Psoas muscle (tissue), 8 donors: Measurements from ENCODE around the gene MAN1B1. TPM values are rescaled to one million over a fixed set of nuclear protein-coding genes. Genes with fewer than 3 reads are reported as not detected.

Experiments used
- ATAC-seq, 4 donors: fragments of 200-7000 bp; cut with Tn5 transposase; one replicate each; pipeline ENCODE4 v1.9.1; 2020; ENCODE audit warnings: moderate library complexity in 3 of 4, mild to moderate bottlenecking in 2 of 4
- DNase-seq, 2 donors: peaks; one replicate each; pipeline ENCODE4 v3.0.0-alpha.2; 2020
- H3K27ac ChIP-seq: fragments of 200-600 bp; one replicate; pipeline ENCODE4 v1.8.0; 2022
- H3K27me3 ChIP-seq, 3 donors: fragments of 200-600 bp in 1 of 3; one replicate each; pipeline versions ENCODE4 v1.6.1 to v1.8.0; 2013 to 2022; ENCODE audit warnings: low read length in 2 of 3, mild to moderate bottlenecking in 2 of 3, moderate library complexity in 1 of 3; ENCODE audit not compliant: insufficient read depth in 3 of 3
- H3K36me3 ChIP-seq, 2 donors: fragments of 200-600 bp in 1 of 2; one replicate each; pipeline versions ENCODE4 v1.6.1 to v1.8.0; 2013 to 2022; ENCODE audit warnings: low read depth in 1 of 2, mild to moderate bottlenecking in 1 of 2, moderate library complexity in 1 of 2; ENCODE audit not compliant: insufficient read depth in 1 of 2
- H3K4me1 ChIP-seq: fragments of 200-600 bp; one replicate; pipeline ENCODE4 v1.8.0; 2022
- H3K4me3 ChIP-seq: fragments of 200-600 bp; one replicate; pipeline ENCODE4 v1.8.0; 2022; ENCODE audit warnings: mild to moderate bottlenecking
- H3K9me3 ChIP-seq: fragments of 200-600 bp; one replicate; pipeline ENCODE4 v1.8.0; 2022
- WGBS, 3 donors: extraction: QIAGEN DNeasy Blood & Tissue Kit; methylation state at CpG; one replicate each; pipeline versions ENCODE4 v1.1.6 to v1.1.7; 2013; 5-methylcytosine and 5-hydroxymethylcytosine counted together
- intact Hi-C, 2 donors: fragments of 100-400 bp; cut with DNase I; formaldehyde crosslinking; loops; one replicate each; pipeline versions ENCODE4 v1.11.0 to v1.14.2; 2022
- polyA plus RNA-seq, 3 donors: library from polyadenylated mRNA; stranded (reverse); fragments of 200-250 nt; gene quantifications; one replicate each; pipeline ENCODE4 v1.2.3, GENCODE V29; 2013
- total RNA-seq, 4 donors: library from RNA; stranded (reverse); fragmentation: NEBNext Ultra II Directional in 2 of 4; extraction: Animal tissue kit (Norgen Biotek cat#: 25700) in 2 of 4; gene quantifications; one replicate each; pipeline versions ENCODE4 v1.2.1 to v1.2.4, GENCODE V29; 2021 to 2023
- TF ChIP-seq, protein P1 (sequence below): fragments of 200-600 bp; IDR thresholded peaks from one replicate; pipeline ENCODE4 v1.8.0; 2022; ENCODE audit warnings: antibody characterized with exemption
- donor health status: healthy with polysubstance abuse.
- donor health status: DM: no; HTN: no; CAD: no; lungs with moderate emphysema.
- donor health status: Bipolar disorder and iron deficiency.
- donor health status: healthy.
- donor health status: DM: yes; HTN: yes; CAD: no.
- donor health status: DM: no; HTN: no; CAD: no.
- donor health status: DM: no; HTN: no; CAD: no.
- donor health status: DM: yes; HTN: yes; CAD: no.

Gene MAN1B1
- total and polyA plus RNA-seq, 7 donors: 13.1 to 24.4 (median 14.6) TPM

DNA sequence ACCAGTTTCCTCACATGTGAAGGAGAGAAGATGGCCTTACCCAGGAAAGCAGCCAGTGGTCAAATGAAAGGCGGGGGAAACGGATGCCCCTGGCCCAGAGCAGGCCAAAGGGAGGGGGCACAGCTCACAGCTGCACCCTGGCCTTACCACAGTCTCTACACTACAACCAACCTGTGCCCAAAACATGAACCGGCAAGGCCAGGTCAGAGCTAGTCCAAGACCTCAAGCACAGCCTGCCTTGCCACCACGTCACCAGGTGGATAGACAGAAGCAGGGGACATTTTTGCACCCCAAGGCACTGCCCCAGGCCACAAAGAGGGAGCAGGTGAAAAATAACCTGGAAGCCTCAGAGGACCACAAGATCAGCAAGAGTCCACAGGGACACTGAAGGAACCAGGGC, 56.7 kb downstream of the MAN1B1 start:
- H3K36me3 ChIP-seq: no peaks in the 10 kb centered on the region
- no peak for ATAC-seq
- WGBS, 3 donors: 40 to 56% (median 48%) methylated on average over 4 of the region's 4 CpGs
- H3K4me1 ChIP-seq: no peaks in the 10 kb centered on the region
- no peaks in the 10 kb centered on the region for H3K9me3 ChIP-seq
- no peak overlapping the region for H3K27ac ChIP-seq
- no peak for DNase-seq
- no peak overlapping the region for H3K4me3 ChIP-seq
- peaks cover 0 to 88% (median 39%) of the 10 kb centered on the region in 3 donors for H3K27me3 ChIP-seq
- TF ChIP-seq, protein P1, sequence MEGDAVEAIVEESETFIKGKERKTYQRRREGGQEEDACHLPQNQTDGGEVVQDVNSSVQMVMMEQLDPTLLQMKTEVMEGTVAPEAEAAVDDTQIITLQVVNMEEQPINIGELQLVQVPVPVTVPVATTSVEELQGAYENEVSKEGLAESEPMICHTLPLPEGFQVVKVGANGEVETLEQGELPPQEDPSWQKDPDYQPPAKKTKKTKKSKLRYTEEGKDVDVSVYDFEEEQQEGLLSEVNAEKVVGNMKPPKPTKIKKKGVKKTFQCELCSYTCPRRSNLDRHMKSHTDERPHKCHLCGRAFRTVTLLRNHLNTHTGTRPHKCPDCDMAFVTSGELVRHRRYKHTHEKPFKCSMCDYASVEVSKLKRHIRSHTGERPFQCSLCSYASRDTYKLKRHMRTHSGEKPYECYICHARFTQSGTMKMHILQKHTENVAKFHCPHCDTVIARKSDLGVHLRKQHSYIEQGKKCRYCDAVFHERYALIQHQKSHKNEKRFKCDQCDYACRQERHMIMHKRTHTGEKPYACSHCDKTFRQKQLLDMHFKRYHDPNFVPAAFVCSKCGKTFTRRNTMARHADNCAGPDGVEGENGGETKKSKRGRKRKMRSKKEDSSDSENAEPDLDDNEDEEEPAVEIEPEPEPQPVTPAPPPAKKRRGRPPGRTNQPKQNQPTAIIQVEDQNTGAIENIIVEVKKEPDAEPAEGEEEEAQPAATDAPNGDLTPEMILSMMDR: no peak
- intact Hi-C loops: no loop called here

- intact Hi-C loops: no loop called here
- Histone ChIP-seq H3K4me1 (no peaks in the 10 kb centered on the region), H3K27me3 (peaks cover 0 to 64% (median 21%) of the 10 kb centered on the region in 3 donors), H3K27ac (no peak overlapping the region), H3K36me3 (no peaks in the 10 kb centered on the region), H3K9me3 (no peaks in the 10 kb centered on the region), H3K4me3 (no peak overlapping the region)
- DNase-seq (no peak), ATAC-seq (no peak)
- 42 to 51% (median 44%) methylated on average over 41 to 49 of the region's 49 CpGs for WGBS, 3 donors
- TF ChIP-seq, protein P1: no peak
These were observed 59.1 kb downstream of the MAN1B1 start for GRCh38 chr9:137145731-137146526.

DNA sequence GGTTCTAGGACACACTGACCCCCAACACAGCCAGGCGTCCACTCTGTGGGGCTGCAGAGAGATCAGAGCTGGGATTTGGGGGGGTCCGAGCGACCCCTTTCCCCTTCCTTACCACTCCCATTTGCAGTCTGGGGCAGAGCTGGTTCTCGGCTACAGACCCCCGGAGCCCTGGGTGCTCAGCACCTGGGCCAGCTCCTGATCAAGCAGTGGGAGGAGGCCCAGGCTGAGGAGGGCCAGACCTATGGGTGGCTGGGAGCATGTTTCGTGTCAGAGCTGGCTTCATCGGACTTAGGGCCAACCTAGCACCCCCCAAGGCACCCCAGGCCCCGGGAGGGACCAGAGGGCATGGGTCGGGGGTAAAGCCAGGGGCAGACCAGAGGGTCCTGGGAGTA, 59.7 kb downstream of the MAN1B1 start:
- TF ChIP-seq, protein P1: no peak
- Histone ChIP-seq H3K4me3 (no peak overlapping the region), H3K9me3 (no peaks in the 10 kb centered on the region), H3K4me1 (no peaks in the 10 kb centered on the region), H3K36me3 (no peaks in the 10 kb centered on the region), H3K27me3 (peaks cover 0 to 58% (median 18%) of the 10 kb centered on the region in 3 donors), H3K27ac (no peak overlapping the region)
- intact Hi-C loops: no loop called here
- 56 to 60% (median 57%) methylated on average over 9 of the region's 9 CpGs for WGBS, 3 donors
- DNase-seq (no peak), ATAC-seq (no peak)

DNA sequence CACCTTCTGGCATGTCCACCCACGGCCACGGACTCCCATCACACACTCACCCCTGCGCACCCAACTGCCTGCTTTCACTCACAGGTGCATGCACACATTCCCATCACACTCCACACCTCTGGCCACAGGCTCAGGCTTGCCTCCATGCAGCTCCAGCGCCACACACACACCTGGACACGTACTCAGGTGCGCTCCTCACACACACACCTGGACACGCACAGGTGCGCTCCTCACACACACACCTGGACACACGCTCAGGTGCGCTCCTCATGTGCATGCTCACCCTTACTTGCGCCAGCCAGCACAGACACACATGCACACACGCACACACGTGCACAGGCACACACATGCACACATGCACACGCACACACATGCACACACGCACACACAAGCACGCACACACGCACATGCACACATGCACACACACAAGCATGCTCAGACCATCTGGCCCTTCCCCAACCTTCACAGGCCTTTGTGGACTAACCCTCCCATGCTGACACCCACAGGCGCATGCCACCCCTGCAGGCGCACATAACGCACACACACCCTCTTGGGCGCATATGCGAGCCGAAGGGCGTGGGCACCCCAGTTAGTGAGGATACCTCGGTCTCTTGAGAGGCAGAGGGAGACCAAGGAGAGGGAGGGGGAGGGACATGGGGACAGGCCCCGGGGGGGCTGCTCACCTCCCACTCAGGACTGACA, 60.5 kb downstream of the MAN1B1 start:
- H3K4me3 ChIP-seq: no peak overlapping the region
- no peak overlapping the region for H3K27ac ChIP-seq
- H3K36me3 ChIP-seq: no peaks in the 10 kb centered on the region
- WGBS, 3 donors: 82 to 86% (median 83%) methylated on average over 19 to 26 of the region's 26 CpGs
- peak in 1 of 2 donors; percentile 34 for DNase-seq
- intact Hi-C loops: no loop called here
- H3K9me3 ChIP-seq: no peaks in the 10 kb centered on the region
- no peaks in the 10 kb centered on the region for H3K4me1 ChIP-seq
- TF ChIP-seq, protein P1: no peak
- no peak for ATAC-seq
- H3K27me3 ChIP-seq: peaks cover 0 to 51% (median 16%) of the 10 kb centered on the region in 3 donors
